Measurements from ENCODE around the gene EIF3F. TPM values are rescaled to one million over a fixed set of nuclear protein-coding genes. Genes with fewer than 3 reads are reported as not detected.

EIF3F gene
- total and polyA plus RNA-seq, 2 of the 4 experiments (the other 2 are of a cell fraction), result 279 to 306 TPM

- H2BK5ac ChIP-seq (ENCODE audit: low read depth, low read length, poor library complexity, severe bottlenecking), result no peak overlapping the region
- ATAC-seq (ENCODE audit: low read depth) (no peak), DNase-seq (no peak)
- TF ChIP-seq SMC3 (IDR thresholded peaks at IDR 0.05; ENCODE audit: low read depth, low read length), result no peak
- TF ChIP-seq RFX5 (IDR thresholded peaks at IDR 0.05; ENCODE audit: low read depth, low read length), result no peak
- TF ChIP-seq CTCF (conservative IDR thresholded peaks at IDR 0.05; ENCODE audit: low read depth, low read length), result no peak
- no peak for TF ChIP-seq ELK1 (IDR thresholded peaks at IDR 0.05; ENCODE audit: borderline replicate concordance, low read depth, low read length)
- TF ChIP-seq MAZ (IDR thresholded peaks at IDR 0.05; ENCODE audit: borderline replicate concordance, low read depth, low read length), result no peak
- no peak for TF ChIP-seq FOS (IDR thresholded peaks at IDR 0.05; ENCODE audit: low read depth, low read length)
- TF ChIP-seq CHD1 (IDR thresholded peaks at IDR 0.05; ENCODE audit: low read depth, low read length), result no peak
- no peak for TF ChIP-seq USF2 (IDR thresholded peaks at IDR 0.05; ENCODE audit: low read depth, low read length)
- no peak for TF ChIP-seq BHLHE40 (IDR thresholded peaks at IDR 0.05; ENCODE audit: low read depth, low read length)
- no peak for TF ChIP-seq NFE2L2 (IDR thresholded peaks at IDR 0.05; ENCODE audit: low read depth, low read length)
- TF ChIP-seq MXI1 (IDR thresholded peaks at IDR 0.05; ENCODE audit: borderline replicate concordance, low read depth, low read length), result no peak
- TF ChIP-seq RCOR1 (IDR thresholded peaks at IDR 0.05; ENCODE audit: insufficient replicate concordance, low read length), result no peak
- TF ChIP-seq POLR2A (IDR thresholded peaks at IDR 0.05; ENCODE audit: low read depth, low read length), result no peak
- TF ChIP-seq RAD21 (IDR thresholded peaks at IDR 0.05; ENCODE audit: low read length), result no peak
- no peaks in the 10 kb centered on the region for H3K9me1 ChIP-seq (ENCODE audit: insufficient read depth, low read length)
- intact Hi-C loops (cut with micrococcal nuclease), result no loop called here
- H3K4ac ChIP-seq (ENCODE audit: low read depth, low read length), result no peak overlapping the region
- no peak overlapping the region for H2AFZ ChIP-seq (replicated peaks; ENCODE audit: low read length, poor library complexity)
- no peak overlapping the region for H4K5ac ChIP-seq (ENCODE audit: low read depth, low read length)
- 0 out of 2 replicates have a peak, but pooled peaks cover 1% of the 10 kb centered on the region for H3K4me1 ChIP-seq (ENCODE audit: control insufficient read depth, insufficient read depth, low read length)
- dilution Hi-C loops (cut with HindIII; ENCODE audit: low sequenced_read_pairs, unreplicated experiment), result no loop called here
- no peak overlapping the region for H3K56ac ChIP-seq (ENCODE audit: extremely low read depth, insufficient read depth, low read length)
- 77% methylated on average over 11 of the region's 32 CpGs; no CpG with 5 or more reads in 1 of the 2 experiments for WGBS, 2 experiments (ENCODE audit: extremely low coverage in 2 of 2, insufficient read length in 1 of 2)
- no peak overlapping the region for H4K91ac ChIP-seq (ENCODE audit: insufficient read depth, low read depth, low read length)
- H3K27ac ChIP-seq (ENCODE audit: insufficient read depth, low read length), result no peak overlapping the region
- no TSS peak for BruUV-seq (replicated peaks)
- H2BK20ac ChIP-seq (ENCODE audit: low read depth, low read length), result no peak overlapping the region
- no peak overlapping the region for H4K8ac ChIP-seq (ENCODE audit: low read depth in 2 of 2, low read length in 2 of 2)
- no peak overlapping the region for H2AK9ac ChIP-seq (replicated peaks; ENCODE audit: low read depth, low read length, poor library complexity)
- H3K4me2 ChIP-seq (ENCODE audit: low read depth, low read length), result no peak overlapping the region
- H3K27me3 ChIP-seq (ENCODE audit: control insufficient read depth, insufficient read depth, low read length), result no peaks in the 10 kb centered on the region; the same call in 1 of the 2 replicates
- no peaks in the 10 kb centered on the region for H4K20me1 ChIP-seq (ENCODE audit: insufficient read depth, low read length)
- H3K36me3 ChIP-seq (ENCODE audit: control insufficient read depth, insufficient read depth, low read length), result no peaks in the 10 kb centered on the region
- in situ Hi-C loops (cut with MboI; ENCODE audit: low sequenced_read_pairs), result loop anchor here (10.0 kb wide), 1 partner anchor 63 kb away; no protein-coding TSS in a partner anchor
- no peak overlapping the region for H3K9ac ChIP-seq (ENCODE audit: low read depth, low read length)
- H3K79me1 ChIP-seq (ENCODE audit: low read depth in 1 of 2, low read length in 2 of 2), result no peaks in the 10 kb centered on the region
- H3K4me3 ChIP-seq (ENCODE audit: insufficient read depth, low read depth, low read length), result no peak overlapping the region
- H2BK15ac ChIP-seq (ENCODE audit: low read depth, low read length), result no peak overlapping the region
- H3K9me3 ChIP-seq (ENCODE audit: control insufficient read depth, insufficient read depth, low read length), result no peaks in the 10 kb centered on the region
- no peak overlapping the region for H3K18ac ChIP-seq (ENCODE audit: low read depth, low read length)
- H3K14ac ChIP-seq (replicated peaks; ENCODE audit: low read depth, low read length), result no peak overlapping the region
- H2AK5ac ChIP-seq (ENCODE audit: low read depth, low read length), result no peak overlapping the region
- ChIA-PET POLR2A (ENCODE audit: unreplicated experiment) (no interaction called here), CTCF (no interaction called here)
- H3K23ac ChIP-seq (ENCODE audit: low read depth, low read length), result no peak overlapping the region
- no peak overlapping the region for H2BK120ac ChIP-seq (ENCODE audit: low read depth, low read length)
Observed at GRCh38 chr11:8031248-8032115, 44.3 kb downstream of the EIF3F start.
